PFSK-1 (cell line): ENCODE data around the gene ZXDC.

Experiments
- FOXP2 ChIP-seq: optimal IDR thresholded peaks from 2 replicates; pipeline ENCODE3; 2011; ENCODE audit warnings: borderline replicate concordance, control low read depth, inconsistent platforms; ENCODE audit not compliant: insufficient read depth; ENCODE audit errors: extremely low read length, extremely low read depth
- POLR2AphosphoS5 ChIP-seq: IDR thresholded peaks from 2 replicates; pipeline ENCODE4 v1.6.1; 2012; ENCODE audit warnings: low read depth, mild to moderate bottlenecking, control low read depth, low read length, moderate library complexity
- REST ChIP-seq, 2 experiments: IDR thresholded peaks; 2 replicates each; pipeline versions ENCODE4 v1.6.1 to v1.8.0; 2011 to 2012; ENCODE audit warnings: low read depth in 2 of 2, low read length in 2 of 2, control low read depth in 1 of 2, inconsistent platforms in 1 of 2, mild to moderate bottlenecking in 1 of 2, moderate library complexity in 1 of 2; ENCODE audit not compliant: insufficient read depth in 1 of 2
- SIN3A ChIP-seq: IDR thresholded peaks from 2 replicates; pipeline ENCODE4 v1.6.1; 2012; ENCODE audit warnings: mild to moderate bottlenecking, low read length, moderate library complexity, borderline replicate concordance; ENCODE audit not compliant: insufficient read depth
- TAF1 ChIP-seq: IDR thresholded peaks from 2 replicates; pipeline ENCODE4 v1.6.1; 2012; ENCODE audit warnings: low read length, control low read depth, borderline replicate concordance; ENCODE audit not compliant: insufficient read depth

ZXDC gene

GRCh38 chr3:126434931-126435411, 40.7 kb downstream of the ZXDC start:
- TF ChIP-seq POLR2AphosphoS5 (no peak), FOXP2 (no peak), TAF1 (no peak), SIN3A (no peak), REST (IDR thresholded peaks at IDR 0.05; ENCODE audit: insufficient read depth in 1 of 2, low read depth in 2 of 2, low read length in 2 of 2) (no peak)

- TF ChIP-seq SIN3A (no peak), REST (IDR thresholded peaks at IDR 0.05; ENCODE audit: insufficient read depth in 1 of 2, low read depth in 2 of 2, low read length in 2 of 2) (no peak), TAF1 (no peak), FOXP2 (no peak), POLR2AphosphoS5 (no peak)
These were observed 41.5 kb downstream of the ZXDC start for GRCh38 chr3:126434264-126434590.

GRCh38 chr3:126433496-126434263, 42.0 kb downstream of the ZXDC start:
- no peak for TF ChIP-seq POLR2AphosphoS5

- TF ChIP-seq REST (IDR thresholded peaks at IDR 0.05; ENCODE audit: insufficient read depth in 1 of 2, low read depth in 2 of 2, low read length in 2 of 2) (no peak), TAF1 (no peak), POLR2AphosphoS5 (no peak), FOXP2 (no peak), SIN3A (no peak)
These were observed 42.6 kb downstream of the ZXDC start for GRCh38 chr3:126433105-126433430.

- TF ChIP-seq TAF1 (no peak), FOXP2 (no peak), SIN3A (no peak), POLR2AphosphoS5 (no peak), REST (IDR thresholded peaks at IDR 0.05; ENCODE audit: insufficient read depth in 1 of 2, low read depth in 2 of 2, low read length in 2 of 2) (no peak)
These were observed 43.2 kb downstream of the ZXDC start for GRCh38 chr3:126432361-126433104.
